LHCN-M2 (cell line): ENCODE results near the gene DICER1. TPM values are rescaled to one million over a fixed set of nuclear protein-coding genes. Genes with fewer than 3 reads are reported as not detected.

Experiments
- DNase-seq: peaks from one replicate; pipeline ENCODE4 v3.0.0-alpha.2; 2012; ENCODE audit warnings: low read depth
- total RNA-seq: library from RNA; depleted of rRNA; stranded (reverse); fragments of >200 nt; gene quantifications from 2 replicates; pipeline ENCODE4 v1.2.3, GENCODE V29; 2014

DICER1 gene
- total RNA-seq, 1 experiment from 2014 or later: 38.8 TPM

GRCh38 chr14:95125221-95125620, 32.1 kb downstream of the DICER1 start:
- DNase-seq: peak; percentile 36

GRCh38 chr14:95123891-95124579, 33.3 kb downstream of the DICER1 start:
- DNase-seq: no peak

GRCh38 chr14:95122621-95122945, 34.7 kb downstream of the DICER1 start:
- no peak for DNase-seq

DNA sequence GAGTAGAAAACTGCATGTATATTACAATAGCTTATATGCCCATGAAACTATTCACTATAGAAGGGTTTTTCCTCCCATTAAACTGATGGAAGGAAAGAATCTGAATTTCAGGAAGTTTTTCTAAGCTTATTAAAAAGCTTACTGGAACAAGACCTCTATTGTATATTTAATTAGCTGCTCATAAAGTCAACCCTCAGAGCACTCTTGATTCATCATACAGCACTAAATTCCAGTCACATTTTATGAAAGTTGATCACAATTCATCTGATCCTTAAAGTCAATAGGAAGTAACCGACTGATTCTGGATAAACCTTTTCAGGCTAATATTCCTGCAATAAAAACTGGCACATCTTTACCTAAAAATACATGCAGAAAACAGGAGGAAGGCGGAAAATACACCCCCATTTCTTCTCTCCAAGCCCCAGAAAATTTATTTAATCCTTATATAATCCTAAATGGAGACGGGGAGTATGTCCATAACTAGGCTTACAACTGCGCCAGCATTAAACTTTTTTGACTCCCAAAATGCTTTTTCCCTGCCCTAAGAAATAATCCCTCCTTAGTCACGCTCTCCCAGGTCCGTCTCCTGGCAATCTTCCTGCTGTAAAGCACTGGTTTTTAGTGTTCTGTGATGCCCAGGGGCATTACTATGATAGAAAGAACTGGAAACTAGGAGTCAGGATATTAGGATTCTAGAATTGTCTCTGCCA, 35.3 kb downstream of the DICER1 start:
- no peak for DNase-seq

DNA sequence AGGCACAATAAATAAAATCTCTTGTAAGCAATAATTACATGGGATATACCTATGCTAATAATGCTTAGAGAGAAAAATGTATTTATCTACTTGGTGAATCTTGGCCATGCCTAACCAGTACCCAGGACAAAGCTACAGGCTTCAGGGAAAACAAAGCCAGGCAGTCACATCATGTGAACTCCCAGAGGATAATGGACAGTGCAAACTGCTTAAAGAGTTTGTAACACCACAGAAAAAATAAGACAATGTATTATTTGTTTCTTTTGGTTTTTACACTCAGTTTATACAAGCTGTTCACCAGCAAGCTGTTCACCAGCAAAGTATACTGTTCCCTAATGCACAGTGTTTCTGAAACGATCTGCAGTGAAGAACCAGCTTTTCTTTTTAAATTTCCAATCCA, 38.0 kb downstream of the DICER1 start:
- DNase-seq: no peak

- peak; percentile 22 for DNase-seq
Measured at GRCh38 chr14:95117937-95118721, 39.2 kb downstream of the DICER1 start.

DNA sequence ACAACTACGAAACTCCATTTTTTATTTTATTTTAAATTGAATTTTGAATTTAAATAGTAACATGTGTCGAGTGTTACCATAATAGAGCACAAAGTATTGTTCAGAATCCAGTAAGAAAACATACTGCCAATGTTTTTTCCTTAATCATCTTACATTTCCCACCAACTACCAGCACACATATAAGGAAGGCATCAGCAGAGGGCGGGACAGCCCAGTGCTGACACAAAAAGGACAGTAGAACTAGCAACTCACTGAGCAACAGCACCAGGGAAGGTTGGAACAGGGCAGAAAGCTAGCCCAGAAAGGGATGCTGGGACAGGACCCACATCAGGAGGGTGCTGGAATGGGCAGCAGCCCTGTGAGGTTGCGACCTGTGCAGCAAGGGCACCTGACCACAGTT, 43.9 kb downstream of the DICER1 start:
- no peak for DNase-seq

GRCh38 chr14:95111507-95112164, 45.7 kb downstream of the DICER1 start:
- DNase-seq: no peak

- no peak for DNase-seq
Measured at GRCh38 chr14:95110178-95110577, 47.2 kb downstream of the DICER1 start.

DNA sequence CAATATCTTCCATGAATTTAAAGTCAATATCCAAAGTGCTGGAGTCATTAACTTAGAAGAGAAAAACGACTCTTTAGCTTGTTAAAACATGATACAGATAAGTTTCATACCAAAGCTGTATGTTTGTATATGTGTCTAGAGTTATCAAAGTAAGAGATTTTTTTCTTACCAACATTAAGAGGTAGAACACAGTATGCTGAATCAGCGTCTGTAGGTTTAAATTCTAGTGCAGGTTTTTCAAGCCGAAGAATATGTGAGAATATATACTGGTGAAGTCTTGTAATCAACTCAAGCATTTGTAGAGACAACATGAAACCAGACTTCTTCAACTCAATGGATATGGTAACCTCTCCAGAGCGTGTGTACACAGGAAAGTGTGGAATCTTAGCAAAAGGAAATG, 49.6 kb downstream of the DICER1 start:
- no peak for DNase-seq

GRCh38 chr14:95106971-95107370, 50.4 kb downstream of the DICER1 start:
- peak; percentile 18 for DNase-seq

DNA sequence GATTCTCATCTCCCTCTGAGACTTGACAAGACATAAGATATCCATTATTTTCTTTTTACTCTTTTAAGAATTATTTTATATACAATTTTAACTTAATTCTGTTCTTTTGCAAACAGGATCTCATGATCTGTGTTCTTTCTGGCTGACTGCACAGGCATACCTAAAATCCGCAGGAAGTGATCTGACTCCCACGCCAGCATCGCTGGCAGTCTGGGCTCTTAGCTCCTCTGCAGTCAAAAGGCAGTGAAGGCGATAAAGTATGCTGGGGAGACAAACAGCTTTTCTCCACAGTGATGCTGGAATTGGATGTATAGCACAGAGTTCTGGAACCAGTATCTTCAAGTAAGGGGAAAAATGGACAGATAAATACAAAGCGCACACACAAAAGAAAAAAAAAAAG, 52.4 kb downstream of the DICER1 start:
- DNase-seq: no peak

DNA sequence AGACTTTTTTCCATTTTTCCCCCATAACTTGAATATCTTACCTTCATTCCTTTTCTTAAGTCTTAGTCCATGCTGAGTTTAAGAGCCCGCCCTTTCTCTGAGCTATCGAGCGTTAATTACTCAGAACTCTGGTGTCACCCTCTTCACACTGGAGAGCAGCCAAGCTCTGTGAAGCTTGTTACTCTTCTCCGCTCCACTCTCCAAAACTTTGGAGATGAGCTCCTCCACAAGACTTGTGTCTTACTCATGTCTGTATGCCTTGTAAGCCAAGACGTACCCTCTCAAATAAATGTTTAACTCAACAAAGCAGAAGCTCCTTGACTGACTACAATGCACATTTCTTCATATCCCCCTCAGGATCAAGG, 54.7 kb downstream of the DICER1 start:
- DNase-seq: no peak

GRCh38 chr14:95101736-95102679, 55.3 kb downstream of the DICER1 start:
- no peak for DNase-seq

DNA sequence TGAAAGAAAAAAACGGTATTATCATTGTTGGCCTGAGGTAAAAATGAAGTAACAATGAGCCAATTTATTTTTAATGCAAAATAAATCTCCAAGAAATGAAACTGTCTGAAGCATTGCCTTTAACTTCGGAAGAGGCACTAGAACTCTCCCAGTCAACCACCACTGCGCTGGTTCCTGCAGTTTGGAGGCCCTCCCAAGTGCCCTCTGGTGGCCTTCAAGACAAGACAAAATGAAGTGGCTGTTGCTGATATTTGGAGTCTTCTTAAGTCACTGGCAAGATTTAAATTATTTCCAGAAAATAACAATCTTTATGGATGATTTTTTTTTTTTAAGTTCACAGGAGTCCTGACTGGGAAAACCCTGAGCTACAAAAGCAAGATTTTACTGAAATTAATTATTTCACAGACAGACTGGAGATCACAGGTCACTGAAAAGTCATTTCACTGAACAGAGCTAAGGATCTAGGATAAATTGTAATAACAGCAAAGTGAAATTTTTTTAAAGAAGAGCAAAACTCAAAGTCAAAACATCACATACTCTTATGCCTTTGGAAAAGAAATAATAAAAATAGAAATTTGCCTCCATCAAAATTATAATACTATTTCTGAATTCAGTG, 58.2 kb downstream of the DICER1 start:
- DNase-seq: peak; percentile 56

- no peak for DNase-seq
Measured at GRCh38 chr14:95097385-95097784, 59.9 kb downstream of the DICER1 start.

GRCh38 chr14:95096476-95096875, 60.9 kb downstream of the DICER1 start:
- DNase-seq: no peak

- DNase-seq: no peak
Measured at GRCh38 chr14:95095996-95096395, 61.3 kb downstream of the DICER1 start.

DNA sequence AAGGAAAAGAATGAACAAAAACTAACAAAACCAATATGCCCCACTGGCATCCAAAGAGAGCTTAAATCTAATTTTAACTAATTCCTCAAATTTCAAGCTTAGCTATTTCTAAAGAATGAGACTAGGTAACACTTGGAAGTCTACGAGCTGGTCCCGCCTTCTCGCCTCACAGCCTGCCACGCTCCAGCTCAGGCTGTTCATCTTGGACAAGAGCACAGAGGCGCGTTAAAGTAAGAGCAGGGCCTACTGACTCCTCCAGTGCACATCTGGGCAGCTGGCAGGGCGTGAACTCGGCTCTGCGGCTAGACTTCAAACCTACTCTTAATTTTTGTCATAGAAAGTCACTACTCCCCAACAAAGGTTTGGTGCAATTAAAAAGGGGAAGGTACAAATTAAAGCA, 64.6 kb downstream of the DICER1 start:
- no peak for DNase-seq

DNA sequence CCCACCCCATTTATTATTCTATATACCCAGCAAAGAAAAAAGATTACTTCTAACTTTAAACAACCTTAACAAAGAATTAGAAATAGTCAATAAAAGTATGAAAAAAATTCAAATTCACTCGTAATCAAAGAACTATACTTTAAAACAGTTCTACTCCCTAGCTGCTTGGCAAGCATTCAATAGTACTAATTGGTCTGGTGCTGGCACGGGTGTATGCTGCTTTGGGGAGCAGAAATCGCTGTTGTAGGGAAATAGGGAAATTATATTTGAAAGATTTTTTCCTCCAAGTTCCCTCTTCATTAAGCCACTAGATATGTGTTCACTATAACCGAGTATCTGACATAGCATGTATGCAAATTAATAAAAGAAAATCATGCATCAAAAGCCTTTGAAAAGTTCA, 65.7 kb downstream of the DICER1 start:
- DNase-seq: no peak

DNA sequence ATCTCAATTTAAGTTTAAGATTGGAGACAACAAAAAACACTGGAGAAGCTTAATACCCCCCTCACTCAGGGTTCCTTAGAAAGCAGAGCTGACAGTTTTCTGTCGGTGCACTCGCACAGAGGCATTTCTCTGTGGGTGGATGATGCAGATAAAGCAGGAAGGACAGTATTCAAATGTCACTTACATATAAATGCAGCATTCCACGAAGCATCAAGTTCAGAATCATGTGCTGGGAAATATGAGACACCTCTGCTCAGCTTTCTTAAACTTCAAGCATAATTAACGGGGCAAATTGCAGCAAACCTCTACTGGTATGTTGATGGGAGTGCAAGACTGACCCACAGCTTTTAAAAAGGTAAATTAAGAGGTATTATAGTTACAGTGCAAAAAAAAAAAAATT, 68.7 kb downstream of the DICER1 start:
- no peak for DNase-seq
